Measurements from ENCODE around the gene TEKT3. TPM values are rescaled to one million over a fixed set of nuclear protein-coding genes. Genes with fewer than 3 reads are reported as not detected.

The TEKT3 gene
- total RNA-seq, 2 donors from 2014 or later, result 0.38 to 3.9 TPM

DNA sequence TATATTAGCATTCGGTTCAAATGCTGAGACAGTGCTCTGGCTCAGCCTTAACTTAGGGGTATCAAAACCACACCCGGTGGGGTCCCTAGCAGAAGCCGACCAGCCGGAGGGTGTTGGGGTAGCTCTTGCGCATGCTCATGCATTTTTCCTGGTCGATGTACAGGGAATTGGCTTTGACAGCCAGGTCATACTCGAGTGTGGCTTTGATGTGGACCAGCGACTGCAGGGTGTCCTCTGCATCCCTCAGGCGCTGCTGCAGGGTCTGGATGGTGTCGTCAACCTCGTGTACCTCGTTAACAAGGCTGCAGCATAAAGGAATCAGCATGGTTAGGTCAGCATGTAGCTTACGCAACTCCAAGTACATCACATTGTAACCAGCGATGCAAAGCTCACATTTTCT, 37.5 kb downstream of the TEKT3 start:
- intact Hi-C loops (cut with DNase I), result no loop called here
- DNase-seq (ENCODE audit: low spot score), result no peak

DNA sequence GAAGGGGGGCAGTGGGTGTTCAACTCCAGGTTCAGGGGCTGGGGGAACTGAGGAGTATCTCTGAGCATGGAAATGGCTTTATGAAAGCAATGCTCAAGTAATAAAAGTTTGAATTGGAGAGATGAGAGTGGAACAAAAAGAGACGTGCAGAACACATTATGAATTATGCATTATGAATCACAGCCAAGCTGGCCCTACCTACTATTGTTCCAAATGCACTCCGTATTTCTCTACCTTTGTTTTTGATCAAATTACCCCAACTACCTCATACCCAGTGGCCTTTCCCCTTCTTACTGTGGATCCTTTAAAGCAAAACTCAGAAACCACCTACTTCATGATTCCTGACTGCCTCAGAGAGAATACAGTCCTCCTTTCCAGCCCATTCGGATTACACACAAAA, 38.1 kb downstream of the TEKT3 start:
- intact Hi-C loops (cut with DNase I), result no loop called here
- DNase-seq (ENCODE audit: low spot score), result no peak

DNA sequence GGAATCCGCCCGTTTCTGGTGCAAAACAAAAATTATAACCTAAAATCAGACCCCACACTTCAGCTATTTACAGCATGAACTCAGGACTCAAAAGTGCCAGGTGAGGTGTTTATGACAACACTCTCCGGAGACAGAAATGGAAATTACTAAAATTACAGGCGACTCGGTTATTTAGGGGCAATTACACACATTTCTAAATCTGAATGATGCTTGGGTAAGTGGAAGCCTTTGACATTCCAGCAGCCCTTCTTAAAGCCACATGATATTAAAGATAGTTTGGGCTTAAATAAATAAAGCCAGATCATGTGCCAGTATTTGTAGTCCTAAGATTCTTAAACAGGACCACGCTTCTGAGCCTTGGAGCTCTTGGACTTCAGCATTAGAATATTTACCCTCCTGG, 39.6 kb downstream of the TEKT3 start:
- intact Hi-C loops (cut with DNase I), result no loop called here

DNA sequence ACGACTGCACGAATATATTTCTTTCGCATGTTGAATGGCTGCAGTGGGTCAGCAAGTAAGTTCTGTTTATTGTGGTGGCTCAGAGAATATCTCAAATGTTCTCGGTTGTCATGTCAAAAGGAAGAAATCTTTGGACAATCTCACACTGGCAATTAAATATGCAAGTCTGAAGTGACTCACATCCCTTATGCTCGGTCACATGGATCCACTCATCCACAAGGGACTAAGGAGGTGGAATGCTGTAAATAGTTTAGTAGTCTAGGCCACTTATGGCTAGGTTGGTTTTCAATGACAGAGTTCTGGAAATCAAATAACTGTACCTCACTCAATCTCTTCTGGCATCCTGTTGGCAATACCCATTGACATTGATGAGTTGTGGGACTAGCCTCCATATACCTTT, 43.2 kb downstream of the TEKT3 start:
- intact Hi-C loops (cut with DNase I), result no loop called here
- DNase-seq (ENCODE audit: low spot score), result no peak

More for the DNA sequence above, 39.6 kb downstream of the TEKT3 start:
- DNase-seq (ENCODE audit: low spot score), result no peak

DNA sequence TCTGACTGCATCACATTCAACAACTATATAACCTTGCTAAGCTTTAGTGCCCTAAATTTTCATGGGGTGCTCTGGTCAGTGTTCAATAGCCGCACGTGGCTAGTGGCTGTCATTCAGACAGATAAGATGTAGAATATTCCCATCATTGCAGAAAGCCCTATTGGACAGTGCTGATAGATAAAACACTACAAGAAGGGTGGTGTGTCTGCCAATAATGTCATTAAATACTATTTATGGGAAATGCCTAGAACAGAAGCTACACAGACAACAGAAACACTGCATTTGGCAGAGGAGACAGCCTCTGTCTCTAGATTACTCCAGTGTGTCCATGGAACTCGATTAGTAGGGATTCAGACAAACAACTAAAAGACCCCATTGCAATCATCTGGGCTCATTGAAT, 47.8 kb downstream of the TEKT3 start:
- no peak for DNase-seq (ENCODE audit: low spot score)
- intact Hi-C loops (cut with DNase I), result no loop called here

DNA sequence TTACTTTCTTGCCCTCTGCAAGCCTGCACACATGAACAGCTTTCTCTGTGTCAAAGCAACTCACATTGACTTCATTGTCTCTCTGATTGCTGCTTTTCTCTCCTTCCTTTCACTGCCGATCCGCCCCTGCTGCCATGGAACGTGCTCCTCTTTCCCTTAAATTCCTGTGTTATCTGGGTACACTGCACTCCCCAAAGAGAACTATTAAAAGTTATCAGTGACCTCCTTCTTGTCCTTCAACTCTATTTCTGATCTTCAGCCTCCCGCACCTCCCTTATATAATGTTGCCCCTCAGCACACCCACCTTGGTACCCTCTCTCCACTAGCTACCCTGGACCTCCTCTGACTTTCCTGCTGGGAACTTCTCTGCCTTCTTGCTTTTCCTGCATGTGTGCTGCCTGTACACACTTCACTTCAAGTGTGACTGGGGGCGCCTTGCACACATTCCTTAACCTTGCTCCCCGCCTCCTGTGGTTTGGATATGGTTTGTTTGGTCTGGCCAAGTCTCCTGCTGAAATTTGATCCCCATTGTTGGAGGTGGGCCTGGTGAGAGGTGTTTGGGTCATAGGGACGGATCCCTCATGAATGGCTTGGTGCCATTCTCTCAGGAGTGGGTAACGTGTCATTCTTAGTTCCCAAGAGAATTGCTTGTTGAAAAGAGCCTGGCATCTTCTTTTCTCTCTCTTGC, 49.6 kb downstream of the TEKT3 start:
- no peak for DNase-seq (ENCODE audit: low spot score)
- intact Hi-C loops (cut with DNase I), result no loop called here

DNA sequence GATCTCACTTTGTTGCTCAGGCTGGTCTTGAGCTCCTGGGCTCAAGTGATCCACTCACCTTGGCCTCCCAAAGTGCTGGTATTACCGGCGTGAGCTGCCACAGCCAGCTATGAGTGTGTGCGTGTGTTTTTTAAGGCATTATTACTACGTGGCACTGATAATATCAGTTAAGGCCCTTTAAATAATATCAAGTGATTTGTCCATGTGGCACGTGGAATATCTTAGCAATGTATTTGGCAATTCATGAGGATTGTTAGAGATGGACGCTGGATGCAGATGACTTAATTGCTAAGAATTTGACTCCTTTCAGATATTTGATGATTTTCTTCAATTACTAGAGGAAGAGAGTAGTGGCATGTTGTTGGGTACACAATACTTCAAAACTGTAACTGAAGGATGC, 50.8 kb downstream of the TEKT3 start:
- intact Hi-C loops (cut with DNase I), result no loop called here
- DNase-seq (ENCODE audit: low spot score), result no peak

DNA sequence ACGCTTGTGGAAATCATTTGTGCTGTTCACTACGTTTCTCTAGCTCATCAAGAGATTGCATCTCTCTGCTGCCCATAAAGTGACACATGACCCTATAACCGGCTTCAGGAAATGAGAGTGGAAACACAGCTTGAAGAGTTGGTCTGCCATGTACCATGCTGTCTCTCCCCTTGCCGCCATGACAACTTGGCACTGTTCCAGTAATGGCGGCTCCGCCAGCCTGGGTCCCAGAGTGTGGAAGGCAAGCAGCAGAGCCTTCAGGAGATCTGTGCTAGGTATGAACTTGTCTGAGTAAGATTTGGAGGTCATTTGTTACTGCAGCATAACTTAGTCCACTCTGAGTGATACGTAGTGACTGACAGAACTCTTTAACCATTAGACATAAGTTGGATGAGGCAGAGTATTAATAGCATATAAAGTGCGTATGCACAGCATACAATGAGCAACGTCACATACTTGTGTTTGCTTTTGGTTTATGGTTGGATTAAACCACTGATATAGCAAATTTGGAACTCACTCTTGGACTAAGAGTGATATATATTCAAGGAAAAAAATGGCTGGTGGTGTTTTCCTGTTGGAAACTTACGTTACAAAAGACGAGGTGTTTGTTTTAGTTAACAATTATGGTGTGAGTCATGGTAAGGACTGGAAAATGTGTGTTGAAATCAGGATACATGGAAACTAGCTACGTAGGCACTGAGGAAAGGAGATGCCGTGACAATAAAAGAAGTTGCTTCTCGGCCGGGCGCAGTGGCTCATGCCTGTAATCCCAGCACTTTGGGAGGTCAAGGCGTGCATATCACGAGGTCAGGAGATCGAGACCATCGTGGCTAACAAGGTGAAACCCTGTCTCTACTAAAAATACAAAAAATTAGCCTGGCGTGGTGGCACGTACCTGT, 51.9 kb downstream of the TEKT3 start:
- no peak for DNase-seq (ENCODE audit: low spot score)
- intact Hi-C loops (cut with DNase I), result no loop called here

DNA sequence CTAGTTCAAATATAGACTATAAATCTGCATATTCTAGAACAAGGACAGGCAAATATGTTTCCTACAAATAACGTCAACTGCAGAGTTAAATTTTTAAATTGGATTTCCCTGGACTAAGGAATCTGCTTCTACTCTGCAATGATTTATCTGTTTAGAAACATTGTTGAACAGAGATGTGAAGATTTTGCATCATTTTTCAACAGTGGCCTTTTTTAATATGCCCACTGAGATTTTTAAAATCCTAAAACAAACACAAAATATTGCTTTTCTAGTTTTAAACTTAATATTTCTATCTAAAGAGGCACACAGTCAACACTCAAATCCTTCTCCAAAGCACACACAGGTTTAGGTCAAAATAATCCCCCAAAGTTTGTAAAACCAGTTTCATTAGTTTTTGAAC, 52.5 kb downstream of the TEKT3 start:
- intact Hi-C loops (cut with DNase I), result no loop called here
- DNase-seq (ENCODE audit: low spot score), result no peak

DNA sequence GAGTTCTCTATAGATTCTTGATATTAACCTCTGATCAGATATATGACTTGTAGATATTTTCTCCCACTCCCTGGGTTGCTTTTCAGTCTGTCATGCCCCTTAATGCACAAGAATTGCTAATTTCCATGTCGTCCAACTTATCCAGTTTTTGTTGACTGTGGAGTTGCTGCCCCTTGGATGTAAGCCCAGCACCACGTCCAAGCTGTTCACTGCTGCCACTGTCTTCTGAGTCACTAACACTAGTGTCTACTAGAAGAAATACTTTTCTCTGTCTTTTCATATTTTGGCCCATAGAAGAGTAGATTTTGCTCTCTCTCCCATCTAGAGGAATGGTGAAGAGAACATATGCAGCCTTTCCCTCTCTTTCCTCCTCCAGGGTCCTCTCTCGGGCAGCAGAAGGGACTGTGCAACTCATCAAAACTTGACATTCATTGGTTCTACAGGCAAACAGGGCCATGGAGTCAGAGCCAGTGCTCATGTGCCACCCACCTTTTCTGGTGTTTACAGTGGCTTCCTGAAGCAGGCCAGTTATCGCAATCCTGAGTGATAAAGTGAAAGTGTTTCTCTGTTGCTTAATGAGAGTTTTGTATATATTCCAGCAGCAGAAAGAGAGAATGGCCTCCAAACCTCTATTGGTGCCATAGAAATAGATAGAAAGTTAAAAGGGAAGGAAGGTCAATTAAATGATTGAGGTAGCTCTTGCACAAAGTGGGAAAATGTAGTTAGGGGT, 53.7 kb downstream of the TEKT3 start:
- peak; percentile 85 for DNase-seq (ENCODE audit: low spot score)
- intact Hi-C loops (cut with DNase I), result no loop called here

DNA sequence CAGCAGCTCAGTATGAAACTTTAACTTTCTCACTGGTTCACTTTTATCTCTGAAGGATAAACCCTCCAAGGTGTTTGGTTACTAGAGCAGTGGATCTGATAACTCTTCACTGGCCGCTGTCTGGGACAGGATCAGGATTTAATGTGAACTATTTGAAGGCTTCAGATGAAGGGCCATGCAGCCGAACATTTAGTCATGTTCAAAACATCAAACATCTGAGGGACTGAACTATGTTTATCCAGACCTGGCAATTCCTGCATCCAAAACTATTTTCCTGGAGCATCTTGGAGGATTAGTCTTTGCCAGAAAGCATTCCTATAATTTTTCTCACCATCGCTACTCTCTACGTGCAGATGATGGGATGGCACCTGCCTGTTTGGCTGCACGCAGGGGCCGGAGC, 55.9 kb downstream of the TEKT3 start:
- no peak for DNase-seq (ENCODE audit: low spot score)
- intact Hi-C loops (cut with DNase I), result no loop called here

DNA sequence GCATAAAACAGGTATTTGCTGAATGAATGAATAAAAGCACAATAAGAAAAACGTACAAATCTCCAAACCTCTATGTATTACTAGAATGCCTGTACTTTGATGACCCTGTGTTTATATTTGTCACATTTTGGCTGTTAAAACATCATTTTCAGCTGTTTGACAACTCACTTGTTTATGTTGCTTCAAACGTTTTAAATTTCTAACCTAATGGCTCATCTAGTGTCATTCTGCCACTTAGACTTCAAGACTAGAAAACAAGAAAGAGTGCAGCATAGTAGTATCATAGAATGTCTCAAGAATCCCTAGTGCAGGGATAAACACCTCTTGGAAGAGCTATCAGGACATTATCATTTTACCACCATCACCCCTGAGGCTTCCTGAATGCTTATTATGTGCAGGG, 56.9 kb downstream of the TEKT3 start:
- DNase-seq (ENCODE audit: low spot score), result no peak
- intact Hi-C loops (cut with DNase I), result no loop called here

DNA sequence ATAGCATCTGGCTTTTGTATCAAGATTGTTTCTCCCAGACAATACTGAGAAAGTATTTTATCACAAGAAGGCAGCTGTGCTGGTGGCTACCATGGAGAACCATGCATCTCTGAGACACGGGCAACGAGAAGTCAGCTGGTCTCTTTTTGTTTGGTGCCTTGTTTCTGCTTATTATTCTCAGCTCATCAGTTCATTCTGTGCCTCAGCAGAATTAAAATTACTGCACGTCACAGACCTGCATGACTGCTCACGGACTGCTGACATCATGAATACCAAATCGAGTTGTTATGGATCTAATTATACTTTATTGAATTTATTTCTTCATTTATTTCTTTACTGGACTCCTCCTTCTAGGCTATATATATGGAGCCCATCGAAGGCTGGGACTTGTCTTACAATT, 57.3 kb downstream of the TEKT3 start:
- no peak for DNase-seq (ENCODE audit: low spot score)
- intact Hi-C loops (cut with DNase I), result no loop called here

DNA sequence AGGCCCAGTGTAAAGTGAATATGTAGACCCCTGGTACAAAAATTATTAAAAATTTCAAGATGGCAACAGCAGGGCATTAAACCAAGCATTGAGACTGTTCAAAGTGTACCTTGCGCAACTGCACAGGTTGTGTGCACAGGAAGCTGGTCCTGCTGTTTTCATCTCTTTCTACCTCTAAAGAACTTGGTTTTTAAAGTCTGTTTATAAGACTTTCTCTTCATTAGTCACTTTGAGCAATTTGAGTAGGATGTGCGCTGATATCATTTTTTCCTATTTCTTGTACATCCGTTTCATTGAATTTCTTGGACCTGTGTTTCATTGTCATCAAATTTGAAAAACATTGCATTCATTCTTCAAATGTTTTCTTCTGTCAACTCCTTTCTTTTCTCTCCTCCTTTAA, 59.5 kb downstream of the TEKT3 start:
- no peak for DNase-seq (ENCODE audit: low spot score)
- intact Hi-C loops (cut with DNase I), result no loop called here

DNA sequence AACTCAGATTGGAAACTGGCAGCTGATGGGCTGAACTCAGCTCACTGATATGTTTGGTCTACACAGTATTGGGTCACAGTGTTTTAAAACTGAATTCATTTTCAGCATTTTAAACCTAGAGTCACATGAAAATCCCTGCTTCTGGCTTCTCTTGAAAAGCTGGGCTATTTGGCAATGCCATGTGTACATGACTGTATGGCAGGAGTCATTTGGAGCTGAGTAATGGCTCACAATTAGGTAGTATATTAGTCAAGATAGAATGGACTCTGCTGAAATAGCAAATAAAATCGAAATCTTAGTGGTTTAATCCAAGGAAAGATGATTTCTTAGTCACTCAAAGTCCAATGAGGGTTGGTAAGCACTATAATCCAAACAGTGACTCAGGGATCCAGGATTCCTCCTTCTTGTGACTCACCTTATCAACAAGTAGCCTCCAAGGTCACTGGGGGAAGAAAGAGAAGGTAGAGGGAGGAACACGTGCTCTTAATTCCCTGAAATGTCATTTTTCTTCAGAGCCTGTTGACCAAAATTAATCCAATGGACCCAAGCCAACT, 62.4 kb downstream of the TEKT3 start:
- intact Hi-C loops (cut with DNase I), result no loop called here
- DNase-seq (ENCODE audit: low spot score), result no peak

DNA sequence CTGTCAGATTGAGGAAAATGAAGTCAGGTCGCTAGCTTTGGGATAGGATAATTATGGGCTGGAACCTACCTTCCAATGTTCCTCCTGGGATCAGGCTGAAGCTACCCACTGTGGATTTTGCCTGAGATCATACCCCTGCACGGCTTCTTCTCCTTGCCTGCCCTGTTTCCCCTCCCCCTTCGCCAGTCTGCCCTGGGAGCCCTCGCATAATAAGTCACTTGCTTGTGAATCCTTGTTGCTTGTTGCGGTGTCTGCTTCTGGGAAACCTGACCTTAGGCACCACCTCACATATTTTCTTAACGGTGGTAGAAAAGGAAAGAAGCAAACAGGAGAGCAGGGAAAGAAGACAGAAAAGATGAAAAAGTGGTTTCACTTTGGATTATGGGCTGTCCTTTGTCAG, 63.0 kb downstream of the TEKT3 start:
- no peak for DNase-seq (ENCODE audit: low spot score)
- intact Hi-C loops (cut with DNase I), result no loop called here

DNA sequence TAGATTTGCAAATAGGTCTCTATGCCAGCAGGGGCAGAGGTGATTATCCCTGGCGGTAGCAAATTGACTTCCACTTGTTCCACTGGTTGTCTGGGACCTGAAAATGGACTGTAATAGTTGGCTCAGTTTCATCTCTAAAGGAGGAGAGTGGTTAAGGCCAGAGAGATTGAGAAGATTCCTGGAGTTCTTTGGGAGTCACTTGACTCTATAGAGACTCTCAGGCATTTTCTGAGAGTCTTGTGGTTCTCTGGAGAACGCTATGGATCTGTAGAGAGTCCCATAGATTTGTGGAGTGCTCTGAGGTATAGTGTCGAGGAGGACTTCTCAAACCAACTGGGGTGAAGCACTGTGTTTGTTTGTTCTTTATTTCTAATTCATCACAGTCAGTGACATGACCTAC, 67.4 kb downstream of the TEKT3 start:
- intact Hi-C loops (cut with DNase I), result no loop called here

DNA sequence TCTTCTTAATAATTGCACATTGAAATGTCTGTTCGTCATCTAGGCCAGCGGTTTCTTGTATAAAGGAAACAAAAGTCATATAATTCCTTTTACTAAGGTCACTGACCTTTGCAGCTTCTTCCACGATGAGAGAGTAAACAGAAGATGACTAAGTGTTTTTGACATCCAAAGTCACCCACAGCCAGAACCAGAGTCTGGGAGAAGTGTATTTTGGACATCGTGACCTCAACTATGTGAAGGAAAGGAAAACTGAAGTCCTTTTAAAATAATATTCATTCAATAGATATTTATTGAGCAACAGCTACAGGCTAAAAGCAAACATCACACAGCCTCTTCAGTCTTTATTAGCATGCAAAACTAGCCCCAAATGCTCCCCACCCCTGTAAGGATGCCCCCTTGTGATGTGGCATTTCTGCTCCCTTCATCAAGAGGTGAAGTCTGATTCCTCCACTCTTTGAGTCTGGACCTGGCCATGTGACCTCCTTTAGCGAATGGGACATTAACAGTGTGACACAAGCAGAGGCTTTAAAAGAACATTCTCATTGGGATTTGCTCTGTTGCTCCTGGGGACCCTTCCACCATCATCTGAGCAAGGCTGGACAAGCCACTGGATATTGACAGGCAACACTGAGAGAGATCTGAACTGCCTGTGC, 68.1 kb downstream of the TEKT3 start:
- intact Hi-C loops (cut with DNase I), result no loop called here
- no peak for DNase-seq (ENCODE audit: low spot score)

More for the DNA sequence above, 67.4 kb downstream of the TEKT3 start:
- no peak for DNase-seq (ENCODE audit: low spot score)

DNA sequence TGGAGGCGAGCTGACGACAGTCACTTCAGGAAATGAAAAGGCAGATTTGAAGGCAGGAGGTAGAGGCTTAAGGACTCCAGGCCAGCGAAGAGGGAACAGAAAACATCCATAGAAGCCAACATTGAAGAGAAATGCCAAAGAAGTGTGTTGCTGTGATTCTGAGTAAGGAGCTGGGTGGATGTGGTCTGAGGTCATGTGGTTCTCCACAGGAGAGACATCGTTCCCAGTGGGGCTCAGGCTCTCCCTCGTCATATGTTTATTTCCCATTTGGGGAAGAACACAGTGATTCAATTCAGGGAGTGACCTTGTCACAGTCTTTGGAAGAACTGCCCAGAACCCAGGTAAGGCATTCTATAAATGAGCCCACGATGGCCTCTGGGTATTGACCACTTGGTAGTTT, 69.7 kb downstream of the TEKT3 start:
- intact Hi-C loops (cut with DNase I), result no loop called here
- DNase-seq (ENCODE audit: low spot score), result no peak

All from posterior vena cava (tissue), 2 donors.